Measurements from ENCODE around the gene SLC35F6.

- no peak for TF ChIP-seq POLR2AphosphoS5 (IDR thresholded peaks at IDR 0.05; ENCODE audit: low read depth, low read length)
- no peak for TF ChIP-seq CTCF (IDR thresholded peaks at IDR 0.05)
- no peak for TF ChIP-seq SIN3A (IDR thresholded peaks at IDR 0.05; ENCODE audit: borderline replicate concordance, insufficient read depth, low read depth, low read length)
Observed at GRCh38 chr2:26767894-26768487, 3.9 kb downstream of the SLC35F6 start.
